Stomach (tissue), 9 donors: ENCODE measurements around the gene BIRC7. TPM values are rescaled to one million over a fixed set of nuclear protein-coding genes. Genes with fewer than 3 reads are reported as not detected.

Experiments
- DNase-seq, 2 donors: peaks; one replicate each; pipeline versions ENCODE4 v3.0.0 to v3.0.0-alpha.2; 2013 to 2019
- H3K27ac ChIP-seq, 5 donors: fragments of 200-600 bp in 4 of 5; sonication (generic) in 4 of 5; one replicate each; pipeline ENCODE4 v1.5.1; 2013 to 2019; ENCODE audit warnings: mild to moderate bottlenecking in 1 of 5, moderate library complexity in 1 of 5
- H3K27me3 ChIP-seq, 3 donors: fragments of 200-600 bp; sonication (generic); one replicate each; pipeline ENCODE4 v1.5.1; 2017 to 2019; ENCODE audit warnings: mixed run types in 1 of 3
- H3K36me3 ChIP-seq, 4 donors: fragments of 200-600 bp; sonication (generic); 1 replicate in 3 of 4; 2 replicates in 1 of 4; pipeline ENCODE4 v1.5.1; 2016 to 2019
- H3K4me1 ChIP-seq, 4 donors: fragments of 200-600 bp; sonication (generic); one replicate each; pipeline ENCODE4 v1.5.1; 2016 to 2019
- H3K4me3 ChIP-seq, 4 donors: fragments of 200-600 bp; sonication (generic) in 3 of 4; one replicate each; pipeline ENCODE4 v1.5.1; 2016 to 2019; ENCODE audit warnings: mild to moderate bottlenecking in 1 of 4
- H3K9me3 ChIP-seq, 4 donors: fragments of 200-600 bp; sonication (generic); one replicate each; pipeline ENCODE4 v1.5.1; 2016 to 2019
- EP300 ChIP-seq: sonication (generic); formaldehyde crosslinking; IDR thresholded peaks from one replicate; pipeline ENCODE4 v1.6.1; 2017; ENCODE audit warnings: antibody characterized with exemption
- POLR2A ChIP-seq, 4 donors: fragments of 450-650 bp; IDR thresholded peaks; one replicate each; pipeline ENCODE4 v1.6.1; 2016; ENCODE audit warnings: antibody characterized with exemption in 4 of 4, control low read depth in 2 of 4, mild to moderate bottlenecking in 1 of 4, moderate library complexity in 1 of 4
- POLR2AphosphoS5 ChIP-seq, 3 donors: sonication (generic); formaldehyde crosslinking; IDR thresholded peaks; one replicate each; pipeline ENCODE4 v1.6.1; 2016; ENCODE audit warnings: antibody characterized with exemption in 3 of 3
- WGBS, 5 donors: extraction: QIAGEN DNeasy Blood & Tissue Kit in 3 of 5; methylation state at CpG; one replicate each; pipeline versions ENCODE4 v1.1.5 to v1.1.7; 2013 to 2018; 5-methylcytosine and 5-hydroxymethylcytosine counted together
- intact Hi-C: fragments of 100-400 bp; cut with DNase I; formaldehyde crosslinking; loops from one replicate; pipeline ENCODE4 v1.15.1; 2023; ENCODE audit warnings: low total_unique reads
- polyA plus RNA-seq, 3 donors: library from polyadenylated mRNA; stranded (reverse); fragments of 200-250 nt; gene quantifications; one replicate each; pipeline ENCODE4 v1.2.3, GENCODE V29; 2013
- total RNA-seq, 5 donors: library from RNA; depleted of rRNA; stranded (reverse); fragments of >200 nt; gene quantifications; one replicate each; pipeline versions ENCODE4 v1.1.0 to v1.2.3, GENCODE V29; 2014 to 2016
- TF ChIP-seq, protein P1 (sequence below), 7 experiments: fragments of 450-650 bp in 4 of 7; fragments of 200-600 bp in 3 of 7; sonication (generic) in 3 of 7; IDR thresholded peaks; one replicate each; pipeline ENCODE4 v1.5.1; 2016 to 2019; ENCODE audit warnings: antibody characterized with exemption in 7 of 7, control low read depth in 2 of 7, mild to moderate bottlenecking in 1 of 7
- donor health status: healthy with polysubstance abuse.
- donor health status: Bipolar disorder and iron deficiency.
- donor health status: healthy.

BIRC7 gene
- total and polyA plus RNA-seq, 8 donors = not detected

DNA sequence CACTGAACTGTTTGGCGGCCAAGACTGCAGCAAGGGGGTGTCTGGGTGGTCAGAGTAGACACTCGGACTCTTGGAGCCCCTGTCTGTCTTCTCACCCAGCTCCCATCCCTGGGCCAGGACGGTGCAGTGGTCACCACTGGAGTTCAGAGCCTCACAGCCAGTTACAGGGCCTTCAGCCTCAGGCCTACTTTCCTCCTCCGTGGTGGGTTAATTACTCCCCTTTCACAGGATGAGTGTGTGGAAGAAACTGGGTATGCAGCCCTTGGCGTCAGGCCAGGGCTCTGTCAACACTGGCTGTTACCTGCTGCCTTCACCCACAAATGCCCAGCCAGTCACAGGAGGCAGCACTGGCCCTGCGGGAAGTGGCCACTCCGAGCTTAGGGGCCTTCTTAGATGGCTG is 18.0 kb upstream of the BIRC7 start:
- Histone ChIP-seq H3K4me3 (no peak overlapping the region), H3K27ac (no peak overlapping the region), H3K27me3 (peaks cover 0 to 19% (median 0%) of the 10 kb centered on the region in 3 donors), H3K36me3 (peaks cover 8 to 20% (median 19%) of the 10 kb centered on the region in 4 donors), H3K9me3 (no peaks in the 10 kb centered on the region), H3K4me1 (peaks cover 29 to 37% (median 36%) of the 10 kb centered on the region in 4 donors)
- WGBS, 5 donors = 53 to 72% (median 66%) methylated on average over 7 of the region's 7 CpGs
- intact Hi-C loops = no loop called here
- TF ChIP-seq POLR2AphosphoS5 (IDR thresholded peaks at IDR 0.05) (no peak), POLR2A (IDR thresholded peaks at IDR 0.05) (no peak)
- TF ChIP-seq, protein P1, sequence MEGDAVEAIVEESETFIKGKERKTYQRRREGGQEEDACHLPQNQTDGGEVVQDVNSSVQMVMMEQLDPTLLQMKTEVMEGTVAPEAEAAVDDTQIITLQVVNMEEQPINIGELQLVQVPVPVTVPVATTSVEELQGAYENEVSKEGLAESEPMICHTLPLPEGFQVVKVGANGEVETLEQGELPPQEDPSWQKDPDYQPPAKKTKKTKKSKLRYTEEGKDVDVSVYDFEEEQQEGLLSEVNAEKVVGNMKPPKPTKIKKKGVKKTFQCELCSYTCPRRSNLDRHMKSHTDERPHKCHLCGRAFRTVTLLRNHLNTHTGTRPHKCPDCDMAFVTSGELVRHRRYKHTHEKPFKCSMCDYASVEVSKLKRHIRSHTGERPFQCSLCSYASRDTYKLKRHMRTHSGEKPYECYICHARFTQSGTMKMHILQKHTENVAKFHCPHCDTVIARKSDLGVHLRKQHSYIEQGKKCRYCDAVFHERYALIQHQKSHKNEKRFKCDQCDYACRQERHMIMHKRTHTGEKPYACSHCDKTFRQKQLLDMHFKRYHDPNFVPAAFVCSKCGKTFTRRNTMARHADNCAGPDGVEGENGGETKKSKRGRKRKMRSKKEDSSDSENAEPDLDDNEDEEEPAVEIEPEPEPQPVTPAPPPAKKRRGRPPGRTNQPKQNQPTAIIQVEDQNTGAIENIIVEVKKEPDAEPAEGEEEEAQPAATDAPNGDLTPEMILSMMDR (IDR thresholded peaks at IDR 0.05) = no peak
- peak in 1 of 2 donors; percentile 64 for DNase-seq

GRCh38 chr20:63218701-63219446 is 16.8 kb upstream of the BIRC7 start:
- DNase-seq = no peak
- H3K9me3 ChIP-seq = no peaks in the 10 kb centered on the region
- no peak for TF ChIP-seq EP300
- 72 to 84% (median 81%) methylated on average over 12 to 13 of the region's 13 CpGs for WGBS, 5 donors
- H3K4me1 ChIP-seq = peaks cover 19 to 28% (median 24%) of the 10 kb centered on the region in 4 donors
- H3K4me3 ChIP-seq = no peak overlapping the region
- peaks cover 0 to 19% (median 0%) of the 10 kb centered on the region in 3 donors for H3K27me3 ChIP-seq
- no peak overlapping the region for H3K27ac ChIP-seq
- peaks cover 0 to 9% (median 8%) of the 10 kb centered on the region in 4 donors for H3K36me3 ChIP-seq
- intact Hi-C loops = no loop called here

- DNase-seq = no peak
- 77 to 91% (median 78%) methylated on average over 5 to 8 of the region's 8 CpGs for WGBS, 5 donors
Measured at GRCh38 chr20:63219447-63219821, 16.3 kb upstream of the BIRC7 start.

DNA sequence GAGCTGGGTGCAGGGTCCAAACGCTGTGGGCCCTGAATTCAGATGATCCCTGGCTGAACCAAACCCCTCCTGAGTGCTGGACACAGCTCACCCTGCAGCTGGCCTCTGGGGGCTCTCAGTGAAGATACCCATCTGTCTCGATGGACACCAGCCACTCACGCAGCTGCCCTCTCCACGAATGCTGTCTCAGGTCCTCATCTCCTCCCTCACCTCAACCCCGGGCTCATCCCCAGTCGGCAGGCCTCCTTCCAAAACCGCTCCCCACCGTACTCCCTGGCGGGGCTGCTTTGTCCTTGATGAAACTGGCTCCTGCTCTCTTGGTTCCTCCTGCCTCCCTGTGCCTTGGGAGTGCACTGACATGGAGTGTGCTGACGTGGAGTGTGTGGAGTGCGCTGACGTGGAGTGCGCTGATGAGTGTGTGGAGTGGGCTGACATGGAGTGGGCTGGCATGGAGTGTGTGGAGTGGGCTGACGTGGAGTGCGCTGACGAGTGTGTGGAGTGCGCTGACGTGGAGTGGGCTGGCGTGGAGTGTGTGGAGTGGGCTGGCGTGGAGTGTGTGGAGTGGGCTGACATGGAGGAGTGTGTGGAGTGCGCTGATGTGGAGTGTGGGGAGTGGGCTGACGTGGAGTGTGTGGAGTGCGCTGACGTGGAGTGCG is 15.7 kb upstream of the BIRC7 start:
- no peak overlapping the region for H3K4me3 ChIP-seq
- H3K9me3 ChIP-seq = no peaks in the 10 kb centered on the region
- peaks cover 14 to 25% (median 23%) of the 10 kb centered on the region in 4 donors for H3K4me1 ChIP-seq
- no peak for DNase-seq
- intact Hi-C loops = no loop called here
- TF ChIP-seq POLR2AphosphoS5 (IDR thresholded peaks at IDR 0.05) (no peak), EP300 (no peak), POLR2A (IDR thresholded peaks at IDR 0.05) (no peak)
- TF ChIP-seq, protein P1 (IDR thresholded peaks at IDR 0.05) = no peak
- 79 to 81% (median 79%) methylated on average over 23 to 25 of the region's 25 CpGs for WGBS, 5 donors
- no peak overlapping the region for H3K27ac ChIP-seq
- H3K36me3 ChIP-seq = no peaks in the 10 kb centered on the region
- H3K27me3 ChIP-seq = peaks cover 0 to 19% (median 0%) of the 10 kb centered on the region in 3 donors

More at GRCh38 chr20:63219447-63219821, 16.3 kb upstream of the BIRC7 start:
- intact Hi-C loops = no loop called here
- peaks cover 0 to 4% (median 2%) of the 10 kb centered on the region in 4 donors for H3K36me3 ChIP-seq
- peaks cover 0 to 19% (median 0%) of the 10 kb centered on the region in 3 donors for H3K27me3 ChIP-seq
- no peak overlapping the region for H3K4me3 ChIP-seq
- TF ChIP-seq, protein P1 (IDR thresholded peaks at IDR 0.05) = no peak
- TF ChIP-seq POLR2AphosphoS5 (IDR thresholded peaks at IDR 0.05) = no peak
- no peak for TF ChIP-seq EP300
- TF ChIP-seq POLR2A (IDR thresholded peaks at IDR 0.05) = no peak
- H3K9me3 ChIP-seq = no peaks in the 10 kb centered on the region
- no peak overlapping the region for H3K27ac ChIP-seq
- H3K4me1 ChIP-seq = peaks cover 18 to 25% (median 24%) of the 10 kb centered on the region in 4 donors
